Activated naive CD8-positive, alpha-beta T cell (primary cell): ENCODE measurements around the gene DICER1.
"Not testable (repeated sequence)": the region's sequence is repeated elsewhere in the genome, so short reads cannot be mapped to it uniquely, and the experiment has no call there.

Source experiments
- H3K27ac Mint-ChIP-seq: one replicate; pipeline ENCODE4 v1.8.0; 2021; ENCODE audit warnings: mixed read lengths
- H3K27me3 Mint-ChIP-seq: one replicate; pipeline ENCODE4 v1.8.0; 2021; ENCODE audit warnings: mixed read lengths
- H3K36me3 Mint-ChIP-seq: one replicate; pipeline ENCODE4 v1.8.0; 2021; ENCODE audit warnings: mixed read lengths
- H3K4me1 Mint-ChIP-seq: one replicate; pipeline ENCODE4 v1.8.0; 2021; ENCODE audit warnings: low read depth, mixed read lengths
- H3K4me3 Mint-ChIP-seq: one replicate; pipeline ENCODE4 v1.8.0; 2021; ENCODE audit warnings: mild to moderate bottlenecking, mixed read lengths
- H3K9me3 Mint-ChIP-seq: one replicate; pipeline ENCODE4 v1.8.0; 2021; ENCODE audit warnings: low read depth, mixed read lengths

The DICER1 gene

GRCh38 chr14:95144849-95145248, 12.5 kb downstream of the DICER1 start:
- no peaks in the 10 kb centered on the region for H3K27me3 Mint-ChIP-seq
- peaks cover 7% of the 10 kb centered on the region for H3K9me3 Mint-ChIP-seq
- peaks cover 82% of the 10 kb centered on the region for H3K4me1 Mint-ChIP-seq
- H3K4me3 Mint-ChIP-seq: no peak overlapping the region
- H3K36me3 Mint-ChIP-seq: peaks cover 17% of the 10 kb centered on the region
- H3K27ac Mint-ChIP-seq: peak overlapping the region; percentile 22

- Mint-ChIP-seq H3K27me3 (no peaks in the 10 kb centered on the region), H3K4me3 (no peak overlapping the region), H3K27ac (peak overlapping the region; percentile 54), H3K36me3 (peaks cover 17% of the 10 kb centered on the region), H3K9me3 (peaks cover 7% of the 10 kb centered on the region), H3K4me1 (peaks cover 84% of the 10 kb centered on the region)
These were observed 13.3 kb downstream of the DICER1 start for GRCh38 chr14:95143808-95144620.

- Mint-ChIP-seq H3K4me1 (peaks cover 78% of the 10 kb centered on the region), H3K27ac (peak overlapping the region; percentile 22), H3K27me3 (no peaks in the 10 kb centered on the region), H3K9me3 (peaks cover 7% of the 10 kb centered on the region), H3K4me3 (no peak overlapping the region), H3K36me3 (peaks cover 17% of the 10 kb centered on the region)
These were observed 15.1 kb downstream of the DICER1 start for GRCh38 chr14:95142208-95142607.

- H3K27ac Mint-ChIP-seq: no peak overlapping the region
- peaks cover 16% of the 10 kb centered on the region for H3K36me3 Mint-ChIP-seq
- H3K9me3 Mint-ChIP-seq: peaks cover 7% of the 10 kb centered on the region
- peaks cover 78% of the 10 kb centered on the region for H3K4me1 Mint-ChIP-seq
- H3K4me3 Mint-ChIP-seq: no peak overlapping the region
- H3K27me3 Mint-ChIP-seq: no peaks in the 10 kb centered on the region
These were observed 15.6 kb downstream of the DICER1 start for GRCh38 chr14:95141684-95142083.

GRCh38 chr14:95140060-95140858, 17.1 kb downstream of the DICER1 start:
- no peak overlapping the region for H3K4me3 Mint-ChIP-seq
- peaks cover 79% of the 10 kb centered on the region for H3K4me1 Mint-ChIP-seq
- H3K36me3 Mint-ChIP-seq: peaks cover 9% of the 10 kb centered on the region
- H3K27ac Mint-ChIP-seq: peak overlapping the region; percentile 72
- no peaks in the 10 kb centered on the region for H3K27me3 Mint-ChIP-seq
- H3K9me3 Mint-ChIP-seq: peaks cover 7% of the 10 kb centered on the region

- Mint-ChIP-seq H3K9me3 (no peaks in the 10 kb centered on the region), H3K4me3 (no peak overlapping the region), H3K27ac (no peak overlapping the region), H3K4me1 (peaks cover 79% of the 10 kb centered on the region), H3K36me3 (peaks cover 2% of the 10 kb centered on the region), H3K27me3 (no peaks in the 10 kb centered on the region)
These were observed 18.5 kb downstream of the DICER1 start for GRCh38 chr14:95138876-95139275.

- H3K27ac Mint-ChIP-seq: peak overlapping the region; percentile 36
- H3K9me3 Mint-ChIP-seq, H3K4me3 Mint-ChIP-seq, H3K36me3 Mint-ChIP-seq, H3K27me3 Mint-ChIP-seq: not testable (repeated sequence)
- peaks cover 76% of the 10 kb centered on the region for H3K4me1 Mint-ChIP-seq
These were observed 18.9 kb downstream of the DICER1 start for GRCh38 chr14:95138455-95138854.

GRCh38 chr14:95137804-95138167, 19.5 kb downstream of the DICER1 start:
- Mint-ChIP-seq H3K4me1 (peaks cover 75% of the 10 kb centered on the region), H3K27ac (peak overlapping the region; percentile 72), H3K27me3 (no peaks in the 10 kb centered on the region)

GRCh38 chr14:95137164-95137803, 20.0 kb downstream of the DICER1 start:
- Mint-ChIP-seq H3K36me3 (peaks cover 3% of the 10 kb centered on the region), H3K4me1 (peaks cover 70% of the 10 kb centered on the region), H3K27me3 (no peaks in the 10 kb centered on the region), H3K9me3 (no peaks in the 10 kb centered on the region), H3K4me3 (peak overlapping the region; percentile 24), H3K27ac (no peak overlapping the region)

More at GRCh38 chr14:95137804-95138167, 19.5 kb downstream of the DICER1 start:
- Mint-ChIP-seq H3K4me3 (no peak overlapping the region), H3K36me3 (peaks cover 3% of the 10 kb centered on the region), H3K9me3 (no peaks in the 10 kb centered on the region)

GRCh38 chr14:95136631-95137030, 20.7 kb downstream of the DICER1 start:
- Mint-ChIP-seq H3K4me3 (peak overlapping the region; percentile 24), H3K27me3 (no peaks in the 10 kb centered on the region), H3K27ac (peak overlapping the region; percentile 13), H3K36me3 (peaks cover 5% of the 10 kb centered on the region), H3K9me3 (no peaks in the 10 kb centered on the region), H3K4me1 (peaks cover 65% of the 10 kb centered on the region)

GRCh38 chr14:95134304-95134933, 22.9 kb downstream of the DICER1 start:
- H3K9me3 Mint-ChIP-seq: no peaks in the 10 kb centered on the region
- peaks cover 47% of the 10 kb centered on the region for H3K4me1 Mint-ChIP-seq
- peaks cover 5% of the 10 kb centered on the region for H3K36me3 Mint-ChIP-seq
- H3K4me3 Mint-ChIP-seq: no peak overlapping the region
- peak overlapping the region; percentile 24 for H3K27ac Mint-ChIP-seq
- H3K27me3 Mint-ChIP-seq: no peaks in the 10 kb centered on the region

GRCh38 chr14:95133282-95133681, 24.0 kb downstream of the DICER1 start:
- H3K27ac Mint-ChIP-seq: peak overlapping the region; percentile 46
- H3K4me1 Mint-ChIP-seq: peaks cover 47% of the 10 kb centered on the region
- no peak overlapping the region for H3K4me3 Mint-ChIP-seq
- peaks cover 6% of the 10 kb centered on the region for H3K36me3 Mint-ChIP-seq
- no peaks in the 10 kb centered on the region for H3K27me3 Mint-ChIP-seq
- no peaks in the 10 kb centered on the region for H3K9me3 Mint-ChIP-seq

GRCh38 chr14:95132760-95133159, 24.6 kb downstream of the DICER1 start:
- no peak overlapping the region for H3K27ac Mint-ChIP-seq
- H3K27me3 Mint-ChIP-seq: no peaks in the 10 kb centered on the region
- no peak overlapping the region for H3K4me3 Mint-ChIP-seq
- H3K9me3 Mint-ChIP-seq: no peaks in the 10 kb centered on the region
- peaks cover 6% of the 10 kb centered on the region for H3K36me3 Mint-ChIP-seq
- H3K4me1 Mint-ChIP-seq: peaks cover 44% of the 10 kb centered on the region

- Mint-ChIP-seq H3K36me3 (peaks cover 10% of the 10 kb centered on the region), H3K4me1 (peaks cover 36% of the 10 kb centered on the region), H3K27me3 (no peaks in the 10 kb centered on the region), H3K27ac (peak overlapping the region; percentile 10), H3K9me3 (no peaks in the 10 kb centered on the region), H3K4me3 (no peak overlapping the region)
These were observed 26.8 kb downstream of the DICER1 start for GRCh38 chr14:95130549-95130948.
